Measurements from ENCODE around the gene ZFHX3.

ZFHX3 gene

DNA sequence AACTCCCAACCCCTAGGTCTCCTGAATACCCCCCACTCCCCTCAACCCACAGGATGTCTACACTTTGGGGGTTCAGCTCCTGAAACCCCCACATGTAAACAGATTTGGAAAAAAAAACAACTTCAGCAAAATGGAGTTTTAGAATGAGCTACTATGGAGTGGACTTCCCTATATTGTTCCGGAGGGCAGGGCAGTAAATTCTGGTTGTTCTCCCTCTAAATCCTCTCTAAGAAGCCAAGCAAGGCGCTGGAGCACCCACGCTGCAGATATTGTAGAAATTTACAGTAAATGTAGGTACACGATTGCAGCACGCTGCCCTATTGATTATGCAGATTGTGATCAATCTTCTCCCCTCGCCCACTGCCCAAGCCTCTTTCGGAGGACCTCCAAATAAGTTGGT, 8.5 kb upstream of the ZFHX3 start:
- DNase-seq: no peak

DNA sequence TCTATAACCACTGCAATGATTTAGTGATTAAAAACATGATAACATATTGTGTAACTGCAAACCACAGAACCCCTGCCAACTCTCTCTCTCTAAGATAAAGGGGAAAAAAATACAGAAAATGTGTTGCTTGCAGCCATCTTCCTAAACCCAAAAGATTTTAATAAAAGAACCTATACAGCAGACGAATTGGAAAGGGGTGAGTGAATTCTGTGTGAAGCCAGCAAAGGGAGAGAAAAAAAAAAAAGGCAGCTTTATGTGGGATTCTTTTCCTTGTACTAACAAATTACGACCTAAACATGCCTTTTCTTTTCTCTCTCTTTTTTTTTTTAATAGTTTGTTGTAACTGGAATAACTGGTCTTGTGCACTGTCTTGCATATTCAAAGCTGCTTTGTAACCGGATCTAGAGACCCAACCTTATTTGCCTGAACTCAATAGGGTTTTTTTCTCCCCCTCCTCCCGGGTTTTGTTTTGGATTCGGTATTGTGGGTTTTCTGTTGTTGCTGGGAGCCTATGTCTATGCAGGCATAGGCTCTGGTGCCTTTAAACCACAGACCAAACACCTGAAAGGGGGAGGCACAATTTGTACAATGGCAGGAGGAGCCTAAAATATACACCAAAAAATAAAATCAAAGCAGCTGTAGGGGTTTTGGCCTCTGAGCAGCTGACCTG, 7.0 kb upstream of the ZFHX3 start:
- DNase-seq: no peak

DNA sequence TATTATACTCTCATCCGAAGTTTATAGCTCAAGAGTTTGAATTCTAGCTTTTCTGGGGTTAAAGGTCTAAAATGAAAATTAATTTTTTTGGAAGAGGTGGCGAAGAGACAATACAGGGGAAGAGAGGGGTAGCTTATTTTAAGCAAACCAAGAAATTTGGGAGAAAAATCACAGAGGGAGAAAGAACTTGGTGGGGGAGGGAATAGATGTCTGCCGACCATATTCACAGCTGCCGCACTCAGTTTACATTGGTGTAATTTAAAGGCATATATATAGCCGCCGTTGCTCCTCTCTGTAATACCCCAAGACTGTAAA, 6.5 kb upstream of the ZFHX3 start:
- no peak for DNase-seq

DNA sequence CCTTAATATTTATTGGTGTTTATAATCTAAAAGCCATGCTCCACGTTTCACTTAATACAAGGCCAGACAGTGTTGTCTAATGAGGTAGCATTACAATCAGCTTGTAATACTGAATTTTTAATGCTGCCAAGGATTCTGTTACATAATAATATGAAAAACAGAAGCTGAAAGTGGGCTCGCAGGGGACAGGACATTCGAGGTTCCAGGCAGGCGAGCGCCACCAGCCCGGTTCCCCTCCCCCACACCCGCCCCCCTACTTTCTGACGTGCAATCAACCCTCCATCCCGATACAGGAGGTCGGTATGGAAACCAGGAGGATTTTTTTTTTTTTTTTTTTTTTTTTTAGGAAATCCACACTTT, 6.2 kb upstream of the ZFHX3 start:
- no peak for DNase-seq

DNA sequence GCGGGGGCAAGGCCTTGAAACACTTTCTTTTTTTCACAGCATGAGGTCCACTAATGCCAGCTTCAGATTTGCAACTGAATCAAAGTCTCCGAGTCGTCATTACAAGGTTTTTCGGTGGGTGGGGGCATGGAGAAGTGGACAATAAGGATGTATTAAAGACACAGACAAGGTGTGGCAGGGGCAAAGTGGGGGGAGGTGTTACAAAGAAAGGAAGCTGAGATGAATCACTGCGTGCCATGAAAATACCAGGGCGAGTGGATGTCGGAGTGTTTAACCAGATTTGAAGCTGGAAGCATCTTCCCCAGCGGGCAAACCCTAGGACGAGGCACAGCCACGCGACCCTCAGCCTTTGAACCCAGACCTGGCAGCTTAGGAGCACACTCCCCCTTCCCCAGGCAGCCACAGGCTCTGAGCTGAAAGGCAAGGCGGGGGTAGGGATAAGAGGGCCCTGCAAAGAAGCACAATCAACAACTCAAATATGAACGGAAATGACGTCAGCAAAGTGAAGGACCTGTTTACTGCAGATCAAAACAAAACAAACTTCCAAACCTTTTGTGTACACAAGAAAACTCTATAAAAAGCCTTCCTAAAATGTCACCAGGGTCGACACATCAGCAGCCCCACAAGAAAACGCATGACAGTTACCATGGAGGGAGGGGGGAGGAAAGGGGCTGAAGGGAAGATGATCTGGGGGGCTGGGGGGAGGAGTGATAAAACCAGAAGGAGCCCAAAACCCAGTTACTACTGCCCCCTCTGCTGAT, 5.6 kb upstream of the ZFHX3 start:
- no peak for DNase-seq

DNA sequence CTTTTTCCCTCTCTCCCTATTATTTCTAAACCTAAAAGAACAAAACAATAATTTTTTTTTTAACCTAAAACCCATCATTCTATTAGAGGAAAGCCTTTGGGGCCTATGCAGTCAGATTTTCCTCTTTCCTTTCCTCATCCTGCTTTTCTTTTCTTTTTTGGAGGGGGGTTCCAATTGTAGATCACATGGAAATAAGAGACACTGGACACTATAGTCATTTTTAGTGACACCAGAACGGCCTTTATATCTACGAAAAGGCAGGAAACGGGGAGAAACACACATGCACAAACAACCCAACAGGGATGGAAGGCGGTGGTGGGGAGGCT, 5.1 kb upstream of the ZFHX3 start:
- DNase-seq: no peak

DNA sequence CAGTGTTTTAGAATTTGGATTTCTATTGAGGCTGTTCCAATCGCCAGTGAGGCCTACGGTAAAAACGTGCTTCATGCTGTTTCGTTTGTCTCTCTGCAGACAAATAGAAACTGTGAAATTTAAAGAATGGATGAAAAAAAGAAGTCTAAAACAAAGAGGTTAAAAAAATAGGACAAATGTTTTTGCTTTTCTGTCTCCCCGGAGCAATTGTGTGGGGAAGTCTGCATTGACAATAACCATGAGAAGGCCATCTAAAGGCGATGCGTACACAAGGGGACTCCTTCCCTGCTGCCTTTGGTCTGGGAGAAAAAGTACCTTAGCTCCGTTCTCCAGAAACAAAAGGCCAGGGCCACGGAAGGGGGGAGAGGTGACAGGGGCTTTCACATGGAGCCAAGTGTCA, 4.6 kb upstream of the ZFHX3 start:
- DNase-seq: no peak

DNA sequence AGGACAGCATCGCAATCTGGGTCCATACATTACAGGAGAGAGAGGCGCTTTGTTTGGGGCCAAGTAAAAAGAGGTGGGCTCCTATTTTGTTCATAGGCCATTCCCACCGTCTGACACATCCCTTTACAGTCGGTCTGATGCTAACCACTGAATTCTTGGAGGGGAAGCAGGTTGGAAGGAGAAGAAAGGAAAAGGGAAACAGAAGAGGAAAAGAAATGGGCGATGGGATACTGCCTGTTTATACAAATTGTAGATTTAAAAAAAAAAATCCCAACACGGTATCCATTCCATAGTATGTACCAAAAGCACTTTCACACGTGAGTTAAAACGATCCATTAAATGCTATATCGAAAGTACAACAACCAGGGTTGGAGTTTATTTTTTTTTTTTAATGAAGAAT, 4.0 kb upstream of the ZFHX3 start:
- no peak for DNase-seq

DNA sequence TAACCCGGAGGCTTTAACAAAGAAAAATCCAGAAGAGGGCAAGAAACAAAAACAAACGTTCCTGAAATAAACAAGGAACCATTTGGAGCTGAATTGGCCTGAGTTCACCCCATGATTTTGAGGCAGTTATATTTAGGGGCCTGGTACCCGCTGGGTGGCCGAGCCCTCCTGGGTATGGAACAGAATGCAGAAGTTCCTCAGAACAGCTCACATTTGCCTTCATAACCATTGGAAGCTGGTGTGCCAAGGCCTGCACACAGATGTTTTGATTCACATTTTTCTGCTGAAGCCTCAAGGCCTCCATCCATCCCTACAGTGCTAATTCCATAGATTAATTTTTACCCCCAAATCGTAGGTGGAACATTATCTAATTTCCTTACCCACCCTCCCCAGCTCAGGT, 3.3 kb upstream of the ZFHX3 start:
- no peak for DNase-seq

DNA sequence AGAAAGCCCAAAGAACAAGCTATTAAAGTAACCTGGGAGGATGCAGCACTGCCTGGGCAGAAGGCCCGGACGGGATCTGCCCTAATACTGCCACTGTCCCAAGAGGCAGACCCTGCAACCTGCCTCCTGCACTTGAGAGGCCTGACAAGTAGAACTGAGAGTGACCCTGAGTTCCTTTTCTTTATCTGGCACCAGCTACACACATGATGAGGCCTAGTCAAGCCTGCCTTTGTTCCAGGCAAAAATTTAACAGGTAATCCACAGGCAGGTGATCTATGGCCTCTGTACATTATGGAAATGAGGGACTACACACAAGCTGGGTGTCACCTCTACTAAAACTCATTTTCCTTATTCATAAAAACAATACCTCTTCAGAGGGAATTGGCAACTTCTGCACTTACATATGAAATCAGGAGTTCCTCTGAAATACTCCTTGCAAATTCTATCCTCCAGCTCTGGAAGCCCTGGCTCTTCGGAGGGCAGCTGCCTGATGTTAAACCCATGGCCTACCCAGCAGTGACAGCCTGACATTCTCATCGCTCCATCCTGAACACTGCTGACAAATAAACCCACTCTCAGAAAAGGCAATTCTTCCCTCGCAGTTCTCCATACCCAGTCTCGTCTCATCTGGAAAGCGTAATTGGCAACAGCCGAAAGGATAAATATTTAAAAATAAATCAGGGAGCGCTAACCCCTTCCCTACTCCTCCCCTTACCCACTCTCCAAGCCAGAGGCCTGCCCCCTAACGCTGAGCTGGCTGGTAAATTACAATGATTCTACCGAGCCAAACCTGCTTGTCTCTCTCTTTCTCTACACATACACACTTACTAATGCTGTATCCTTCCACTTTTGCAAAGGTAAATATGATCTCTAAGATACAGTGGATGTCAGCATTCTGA, 2.5 kb upstream of the ZFHX3 start:
- no peak for DNase-seq

DNA sequence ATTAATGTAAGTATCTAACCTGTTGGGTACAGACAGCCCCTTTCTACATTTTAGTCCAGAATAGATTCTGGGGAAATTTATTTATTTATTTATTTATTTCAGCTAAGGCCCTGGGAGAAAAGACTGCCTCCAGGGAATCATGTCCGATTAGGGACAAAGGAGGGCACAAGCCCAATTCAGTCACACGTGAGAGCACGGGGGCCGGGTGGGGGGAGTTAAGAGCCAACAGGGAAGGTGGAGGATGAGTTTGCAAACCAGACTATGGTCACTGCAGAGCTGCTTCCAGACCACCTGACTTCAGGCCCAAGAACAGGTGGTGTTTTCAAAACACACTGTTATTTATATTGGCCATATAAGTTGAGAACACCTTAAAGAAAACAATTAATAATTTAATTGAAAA, 1.6 kb upstream of the ZFHX3 start:
- no peak for DNase-seq

DNA sequence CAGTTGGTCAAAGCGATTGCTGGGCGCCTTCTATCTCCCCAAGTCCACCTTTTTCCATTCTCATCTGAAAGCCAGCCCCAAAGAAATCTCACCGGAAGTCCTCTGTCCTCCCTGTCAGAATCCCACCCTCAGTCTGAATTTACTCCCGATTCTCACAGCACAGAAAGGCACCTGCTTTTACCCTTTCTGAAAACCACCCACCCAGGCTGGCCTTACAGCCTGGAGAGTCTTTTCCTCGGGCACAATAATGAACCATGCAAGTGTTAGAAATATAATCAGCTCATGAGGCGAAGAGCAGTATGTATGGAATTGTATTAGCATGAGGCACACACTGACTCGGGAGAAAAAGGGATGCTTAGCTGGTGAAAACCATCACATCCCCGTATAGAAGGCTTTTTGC, 1.2 kb upstream of the ZFHX3 start:
- no peak for DNase-seq

DNA sequence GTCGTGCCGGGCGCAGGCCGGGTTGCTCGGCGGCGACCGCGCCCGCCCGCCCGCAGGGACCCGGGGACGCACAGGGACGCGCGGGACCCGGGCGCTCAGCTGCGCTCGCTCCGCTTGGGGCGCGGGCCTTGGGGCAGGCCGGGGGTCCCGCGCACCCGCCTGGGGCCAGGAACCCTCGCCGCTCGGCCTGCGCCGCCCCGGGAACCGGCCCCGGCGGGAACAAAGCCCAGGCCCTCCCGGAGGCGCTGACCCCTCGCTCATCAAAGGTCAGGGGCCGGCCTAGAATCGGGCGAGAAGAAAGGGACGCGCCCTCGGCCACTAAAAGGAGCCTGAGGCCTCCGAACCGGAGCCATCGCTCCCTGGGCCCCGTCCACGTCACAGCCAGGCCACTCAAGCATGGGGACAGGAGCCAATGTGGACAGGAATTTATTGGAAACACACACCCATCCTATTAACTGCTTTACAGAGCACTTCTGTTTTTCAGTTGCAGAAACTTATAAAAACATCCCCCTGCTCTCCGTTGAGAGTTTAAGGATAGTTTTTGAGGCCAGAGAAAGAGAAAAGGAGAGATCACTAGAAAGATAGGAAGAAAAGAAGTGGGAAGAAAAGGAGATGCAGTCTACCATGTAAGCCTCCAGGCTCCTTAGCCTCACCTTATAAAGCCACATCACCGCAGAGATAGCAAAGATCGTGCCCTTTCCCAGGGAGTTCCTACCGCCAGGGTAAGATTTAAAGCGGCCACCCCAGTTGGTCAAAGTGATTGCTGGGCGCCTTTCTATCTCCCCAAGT, 558 bp upstream of the ZFHX3 start:
- DNase-seq: no peak

DNA sequence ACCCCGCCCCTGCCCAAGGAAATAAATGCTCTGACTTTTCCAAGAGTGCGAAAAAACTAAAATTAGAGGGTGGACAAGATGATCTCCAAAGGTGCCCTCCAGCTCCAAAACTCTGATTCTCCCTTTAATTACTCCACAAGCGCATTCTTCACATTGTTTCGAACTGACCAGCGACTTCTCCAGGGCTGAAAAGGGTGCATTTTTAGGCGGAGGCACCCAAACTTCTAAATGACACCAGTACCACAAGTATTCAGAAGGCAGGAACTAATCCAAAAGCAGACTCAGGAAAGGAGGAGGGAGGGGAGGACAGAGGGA, 750 bp downstream of the ZFHX3 start:
- no peak for DNase-seq

DNA sequence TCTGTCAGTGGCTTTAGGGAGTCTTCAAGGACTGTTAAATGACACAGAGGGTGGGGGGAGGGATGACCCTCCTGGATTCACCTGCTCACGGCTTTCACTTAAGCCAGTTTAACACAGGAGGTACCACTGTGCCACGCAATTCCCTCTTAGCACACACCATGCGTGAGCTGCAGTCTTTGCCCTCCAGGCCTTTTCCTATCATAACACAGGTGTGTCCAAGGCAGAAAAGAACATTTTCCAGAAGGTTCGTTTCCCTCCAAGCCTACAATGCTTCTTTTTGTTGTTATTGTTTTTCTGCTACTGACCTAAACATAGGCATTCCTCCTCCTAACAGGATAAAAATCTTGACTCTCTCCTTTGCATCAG, 1.1 kb downstream of the ZFHX3 start:
- no peak for DNase-seq

DNA sequence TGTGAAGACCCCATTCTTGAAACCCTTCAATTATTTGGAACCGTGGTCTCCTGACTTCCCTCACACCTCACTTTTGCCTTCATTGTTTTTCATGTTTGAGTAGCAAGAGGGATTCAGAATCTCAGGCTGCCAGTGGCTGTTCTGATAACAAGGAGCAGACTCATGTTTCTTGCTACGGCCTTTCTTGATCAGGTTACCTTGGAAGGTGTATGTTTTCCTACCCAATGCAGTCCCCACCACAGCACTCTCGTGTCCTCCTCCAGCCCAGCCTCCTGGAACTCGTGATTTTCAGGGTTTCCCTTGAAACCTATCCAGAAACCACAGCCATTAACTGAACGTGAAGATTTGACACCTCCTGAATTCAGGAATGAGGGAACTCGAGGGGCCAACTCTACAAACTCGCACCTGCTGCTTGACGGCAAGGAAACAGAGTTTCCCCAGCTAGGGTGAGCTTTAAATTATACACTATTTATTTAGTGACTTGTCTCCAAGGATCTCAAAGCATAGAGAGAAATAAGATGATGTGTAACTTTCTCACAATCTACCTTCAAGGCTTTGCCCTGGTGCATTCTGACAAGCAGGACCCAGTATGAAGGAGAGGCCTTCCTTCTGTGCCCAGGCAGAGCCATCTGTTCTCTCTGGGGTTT, 1.6 kb downstream of the ZFHX3 start:
- DNase-seq: no peak

DNA sequence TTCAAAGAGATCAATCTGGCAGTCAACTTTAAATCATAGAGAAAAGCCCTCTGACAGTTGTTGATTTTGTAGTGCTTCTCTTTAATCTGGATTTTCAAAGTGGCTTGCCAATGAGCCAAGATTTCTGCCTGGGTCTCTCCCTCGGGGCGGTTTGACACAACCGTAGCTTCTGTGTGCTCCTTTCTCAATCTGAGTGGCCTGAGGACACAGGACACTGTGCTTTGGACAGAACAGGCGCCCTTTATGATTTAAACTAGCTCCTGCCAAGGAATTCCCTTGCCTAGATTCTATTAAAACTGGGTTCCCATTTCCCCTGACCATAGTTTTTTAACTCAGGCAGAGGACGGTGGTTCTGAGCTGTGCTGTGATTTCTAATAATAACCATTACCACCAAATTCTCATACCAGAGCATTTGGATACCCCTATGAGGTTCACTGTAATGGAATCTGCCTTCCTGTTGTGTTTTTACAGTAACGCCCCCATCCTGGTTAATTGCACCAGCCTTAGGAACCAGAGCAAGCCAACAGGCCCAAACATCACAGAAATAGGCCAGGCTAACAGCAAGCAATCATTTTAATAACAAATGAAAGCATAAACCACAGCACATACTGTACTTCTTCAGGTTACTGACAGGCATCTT, 4.0 kb downstream of the ZFHX3 start:
- DNase-seq: no peak

DNA sequence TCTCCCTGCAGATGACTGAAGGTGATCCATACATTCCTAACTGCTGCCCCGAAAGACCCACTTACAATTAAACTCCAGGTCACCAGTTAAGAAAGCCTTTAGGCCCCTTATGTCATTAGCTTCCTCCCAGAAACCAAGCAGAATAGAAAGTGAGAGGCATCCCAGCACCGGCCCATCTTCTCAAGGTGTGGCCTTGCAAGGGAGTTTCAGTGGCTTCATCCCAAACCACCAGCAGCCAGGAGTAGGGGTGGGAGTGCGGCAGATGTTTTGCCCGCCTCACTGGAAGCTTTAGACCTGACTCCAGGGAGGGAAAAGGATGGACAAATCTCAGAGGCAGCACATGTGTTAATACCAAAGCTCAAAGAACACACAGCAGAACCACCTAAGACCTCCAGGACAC, 5.1 kb downstream of the ZFHX3 start:
- no peak for DNase-seq

DNA sequence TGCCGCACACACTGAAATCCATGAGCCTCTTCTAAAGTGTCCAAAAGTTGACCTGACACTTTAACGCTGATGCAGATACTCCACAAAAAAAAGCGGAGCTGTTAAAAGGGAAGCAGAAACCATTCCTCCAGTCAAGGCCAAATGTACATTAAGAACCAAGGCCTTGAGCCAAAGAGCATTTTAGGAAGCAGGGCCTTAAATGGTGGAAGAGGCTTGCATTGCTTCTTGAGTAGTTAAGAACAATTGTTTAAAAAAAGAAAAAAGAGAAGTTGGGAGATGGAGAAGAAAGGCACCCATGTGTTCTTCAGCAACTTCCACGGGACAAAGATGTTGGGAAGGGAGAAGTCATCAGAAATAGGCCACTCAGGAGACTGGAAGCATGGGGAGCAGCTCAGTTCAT, 6.3 kb downstream of the ZFHX3 start:
- no peak for DNase-seq

DNA sequence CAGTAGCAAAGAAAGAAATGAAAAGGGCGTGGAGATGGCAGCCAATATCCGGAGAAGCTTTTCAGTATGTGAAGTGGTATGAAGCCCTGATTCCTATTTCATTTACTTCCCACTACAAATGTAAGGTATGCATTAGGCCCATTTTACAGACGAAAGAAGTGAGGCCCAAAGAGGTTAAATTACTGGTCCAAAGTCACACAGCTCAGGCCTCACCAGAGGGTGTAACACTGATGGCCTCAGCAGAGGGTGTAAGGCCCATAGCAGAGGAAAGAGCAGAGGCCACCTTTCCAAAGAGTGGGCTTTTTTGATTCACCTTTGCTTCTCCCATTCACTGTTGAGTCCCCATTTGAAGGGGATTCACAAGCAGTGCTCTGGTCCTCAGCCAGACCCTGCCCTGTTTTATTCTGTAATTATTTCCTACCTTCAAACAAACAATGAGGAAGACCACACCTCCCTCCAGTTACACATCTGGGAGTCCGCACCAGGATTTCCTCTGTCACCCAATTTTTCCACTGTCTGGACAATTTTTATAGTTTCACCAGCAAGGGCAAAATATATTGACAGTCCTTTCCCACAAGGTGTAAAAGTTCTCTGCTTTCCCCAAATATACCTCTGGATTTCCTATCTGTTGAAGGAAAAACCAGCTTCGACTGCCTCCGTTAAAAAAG, 7.1 kb downstream of the ZFHX3 start:
- DNase-seq: no peak

DNA sequence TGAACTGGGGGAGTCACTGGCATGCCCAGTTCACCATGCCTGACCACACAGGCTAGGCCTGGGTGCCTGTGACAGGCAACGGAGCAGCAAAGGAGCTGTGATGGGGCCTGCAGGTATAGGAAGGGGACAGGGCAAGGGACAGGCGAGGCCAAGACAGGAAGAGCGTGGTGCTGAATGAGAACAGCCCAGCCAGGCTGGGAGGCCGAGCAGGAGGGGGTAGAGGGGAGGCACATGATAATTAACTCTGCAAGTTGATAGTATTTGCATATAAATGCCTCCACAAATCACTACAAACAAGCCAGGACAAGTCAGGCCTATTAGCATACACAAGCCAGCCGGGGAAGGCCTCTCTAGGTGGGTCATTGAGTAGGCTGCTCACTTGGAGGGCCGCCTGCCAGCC, 7.8 kb downstream of the ZFHX3 start:
- DNase-seq: no peak

Data from cerebellar nuclear complex (tissue), 1 donor.